NCI-H187 (cell line): ENCODE results near the gene KIF1A.
"Not testable (repeated sequence)": the region's sequence is repeated elsewhere in the genome, so short reads cannot be mapped to it uniquely, and the experiment has no call there.

ENCODE experiments used
- DNase-seq, 2 experiments: peaks; one replicate each; lab custom pipeline; 2025; lab: John Stamatoyannopoulos, UW

Gene KIF1A

GRCh38 chr2:240787521-240788472, 32.2 kb downstream of the KIF1A start:
- no peak for DNase-seq

- DNase-seq, result no peak
Measured at GRCh38 chr2:240786871-240787311, 33.1 kb downstream of the KIF1A start.

GRCh38 chr2:240786355-240786841, 33.6 kb downstream of the KIF1A start:
- no peak for DNase-seq

- DNase-seq, result no peak
Measured at GRCh38 chr2:240785424-240786335, 34.3 kb downstream of the KIF1A start.

GRCh38 chr2:240784629-240785423, 35.2 kb downstream of the KIF1A start:
- no peak for DNase-seq

- DNase-seq, result no peak
Measured at GRCh38 chr2:240783819-240784621, 36.0 kb downstream of the KIF1A start.

- no peak for DNase-seq
Measured at GRCh38 chr2:240782886-240783818, 36.9 kb downstream of the KIF1A start.

- no peak for DNase-seq
Measured at GRCh38 chr2:240782221-240782885, 37.7 kb downstream of the KIF1A start.

- no peak for DNase-seq
Measured at GRCh38 chr2:240781471-240782220, 38.4 kb downstream of the KIF1A start.

- no peak for DNase-seq
Measured at GRCh38 chr2:240780023-240780700, 39.9 kb downstream of the KIF1A start.

GRCh38 chr2:240779250-240779832, 40.7 kb downstream of the KIF1A start:
- not testable (repeated sequence) for DNase-seq

- no peak for DNase-seq
Measured at GRCh38 chr2:240778426-240778825, 41.6 kb downstream of the KIF1A start.

- no peak for DNase-seq
Measured at GRCh38 chr2:240777456-240778212, 42.4 kb downstream of the KIF1A start.

- no peak for DNase-seq
Measured at GRCh38 chr2:240775905-240776304, 44.1 kb downstream of the KIF1A start.

- no peak for DNase-seq
Measured at GRCh38 chr2:240774856-240775255, 45.2 kb downstream of the KIF1A start.

GRCh38 chr2:240769096-240769495, 50.9 kb downstream of the KIF1A start:
- DNase-seq, result no peak

- no peak for DNase-seq
Measured at GRCh38 chr2:240768216-240768615, 51.8 kb downstream of the KIF1A start.
